D721Med (cell line): ENCODE results near the gene HOMER3.
"Not testable (repeated sequence)": the region's sequence is repeated elsewhere in the genome, so short reads cannot be mapped to it uniquely, and the experiment has no call there.

Experiments
- DNase-seq: peaks from one replicate; pipeline ENCODE4 v3.0.0; 2011; ENCODE audit warnings: low spot score; ENCODE audit not compliant: insufficient read length
- FAIRE-seq: peaks from 2 replicates; lab custom pipeline; 2011; peaks lifted over from hg19 to GRCh38; lab: Jason Lieb, UNC
- TF ChIP-seq, protein P1 (sequence below): IDR thresholded peaks from 2 replicates; pipeline ENCODE4 v1.5.1; 2012; ENCODE audit warnings: mild to moderate bottlenecking, control low read depth; ENCODE audit not compliant: insufficient read depth; ENCODE audit errors: missing control alignments

The HOMER3 gene

GRCh38 chr19:18921593-18921992, 19.4 kb downstream of the HOMER3 start:
- FAIRE-seq (no peak), DNase-seq (no peak)
- TF ChIP-seq, protein P1, sequence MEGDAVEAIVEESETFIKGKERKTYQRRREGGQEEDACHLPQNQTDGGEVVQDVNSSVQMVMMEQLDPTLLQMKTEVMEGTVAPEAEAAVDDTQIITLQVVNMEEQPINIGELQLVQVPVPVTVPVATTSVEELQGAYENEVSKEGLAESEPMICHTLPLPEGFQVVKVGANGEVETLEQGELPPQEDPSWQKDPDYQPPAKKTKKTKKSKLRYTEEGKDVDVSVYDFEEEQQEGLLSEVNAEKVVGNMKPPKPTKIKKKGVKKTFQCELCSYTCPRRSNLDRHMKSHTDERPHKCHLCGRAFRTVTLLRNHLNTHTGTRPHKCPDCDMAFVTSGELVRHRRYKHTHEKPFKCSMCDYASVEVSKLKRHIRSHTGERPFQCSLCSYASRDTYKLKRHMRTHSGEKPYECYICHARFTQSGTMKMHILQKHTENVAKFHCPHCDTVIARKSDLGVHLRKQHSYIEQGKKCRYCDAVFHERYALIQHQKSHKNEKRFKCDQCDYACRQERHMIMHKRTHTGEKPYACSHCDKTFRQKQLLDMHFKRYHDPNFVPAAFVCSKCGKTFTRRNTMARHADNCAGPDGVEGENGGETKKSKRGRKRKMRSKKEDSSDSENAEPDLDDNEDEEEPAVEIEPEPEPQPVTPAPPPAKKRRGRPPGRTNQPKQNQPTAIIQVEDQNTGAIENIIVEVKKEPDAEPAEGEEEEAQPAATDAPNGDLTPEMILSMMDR = no peak

DNA sequence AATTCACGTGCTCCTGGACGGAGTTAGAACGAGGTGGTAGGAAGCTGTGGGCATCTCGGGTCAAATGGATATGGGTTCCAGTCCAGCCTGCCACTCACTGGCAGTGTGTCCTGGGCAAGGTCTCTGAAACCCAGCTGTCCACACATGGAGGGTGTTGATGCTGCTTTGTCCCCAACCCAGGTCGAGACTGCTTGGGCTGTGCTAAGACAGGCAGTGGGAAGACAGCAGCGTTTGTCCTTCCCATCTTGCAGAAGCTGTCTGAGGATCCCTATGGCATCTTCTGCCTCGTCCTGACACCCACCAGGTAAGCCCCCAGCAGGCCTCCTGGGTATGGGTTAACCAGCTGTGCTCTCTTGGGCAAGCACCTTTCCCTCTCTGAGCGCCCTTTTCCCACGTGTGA, 20.6 kb downstream of the HOMER3 start:
- TF ChIP-seq, protein P1 = no peak
- DNase-seq (no peak), FAIRE-seq (no peak)

DNA sequence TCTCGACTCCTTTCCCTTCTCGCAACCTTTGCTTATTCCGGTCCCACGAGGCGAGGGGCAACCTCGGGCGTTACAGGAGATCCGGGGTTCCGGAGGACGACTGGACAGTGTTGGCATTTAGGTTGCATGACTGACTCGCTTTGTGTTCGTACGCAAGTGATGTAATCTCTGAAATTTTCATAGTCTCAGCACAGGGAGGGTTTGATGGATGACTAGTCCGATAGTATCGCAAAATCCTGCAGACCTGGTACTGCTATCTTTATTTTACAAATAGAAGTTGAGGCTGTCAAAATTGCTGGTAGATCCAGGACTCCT, 21.2 kb downstream of the HOMER3 start:
- FAIRE-seq = no peak
- no peak for DNase-seq
- TF ChIP-seq, protein P1 = no peak

DNA sequence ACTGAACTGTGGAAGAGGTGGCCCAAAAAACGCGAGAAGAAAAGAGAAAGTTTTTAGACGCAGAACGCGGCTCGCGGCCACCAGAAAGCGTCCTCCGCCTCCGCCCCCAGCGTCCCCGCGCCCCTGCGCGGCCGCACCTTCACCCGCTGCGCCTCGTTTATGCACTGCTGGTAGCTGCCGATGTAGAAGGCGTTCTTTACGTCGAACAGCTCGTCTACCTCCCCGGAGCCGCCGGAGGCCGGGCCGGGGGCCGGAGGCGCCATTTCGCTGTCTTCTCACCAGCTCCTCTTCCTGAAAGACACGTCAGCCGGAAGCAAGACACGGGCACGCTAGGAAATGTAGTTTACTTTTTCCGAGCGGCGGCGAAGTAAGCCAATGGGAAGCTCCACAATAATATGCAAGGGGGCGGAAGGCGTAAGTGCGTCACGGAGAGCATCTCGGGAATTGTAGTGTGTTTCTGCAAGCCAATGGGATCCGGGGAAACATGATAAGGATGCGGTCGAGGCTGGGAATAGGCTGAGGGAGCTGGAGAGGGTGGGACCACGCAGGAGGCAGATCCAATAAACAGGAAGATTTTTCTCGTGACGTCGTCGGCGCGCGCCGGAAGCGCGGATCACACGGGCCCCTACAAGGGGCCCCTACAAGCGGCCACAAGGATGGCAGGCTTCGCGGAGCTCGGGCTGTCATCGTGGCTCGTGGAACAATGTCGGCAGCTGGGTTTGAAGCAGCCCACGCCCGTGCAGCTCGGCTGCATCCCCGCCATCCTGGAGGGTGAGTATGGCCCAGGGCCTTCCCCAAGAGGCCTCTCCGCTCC, 21.7 kb downstream of the HOMER3 start, which contains the start of the genes COPE and DDX49:
Gene COPE (minus strand): TSS at position 302 of the 814 bp plus-strand sequence. CDS start 39 bp downstream, at position 263.
Gene DDX49 (plus strand): TSS at position 630 of the 814 bp plus-strand sequence. CDS start 27 bp downstream, at position 657.
- DNase-seq (peak; percentile 98), FAIRE-seq (peak; percentile 76)
- TF ChIP-seq, protein P1 = no peak

- not testable (repeated sequence) for FAIRE-seq, DNase-seq
Measured at GRCh38 chr19:18917593-18917992, 23.4 kb downstream of the HOMER3 start.

DNA sequence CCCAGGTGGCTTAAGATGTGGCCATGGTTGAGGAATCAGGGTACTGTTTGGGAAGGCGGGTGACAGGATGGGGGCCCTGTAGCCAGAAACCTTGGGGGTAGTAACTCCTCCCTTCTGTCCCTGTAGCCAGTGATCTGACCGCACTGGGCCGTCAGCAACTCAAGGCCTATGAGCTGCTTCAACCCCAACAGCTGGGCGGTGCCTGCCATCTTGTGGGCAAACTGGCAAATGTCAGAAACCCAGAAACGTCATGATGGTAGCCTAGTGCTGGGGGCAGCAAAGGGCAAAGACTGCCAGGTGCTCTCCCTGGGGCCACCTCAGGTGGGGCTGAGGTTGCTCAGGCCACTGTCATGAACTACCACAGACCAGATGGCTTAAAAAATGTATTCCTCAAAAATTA, 25.4 kb downstream of the HOMER3 start:
- no peak for FAIRE-seq
- TF ChIP-seq, protein P1 = peak; percentile 54
- DNase-seq = no peak

- FAIRE-seq (no peak), DNase-seq (no peak)
- TF ChIP-seq, protein P1 = no peak
Measured at GRCh38 chr19:18913466-18913865, 27.6 kb downstream of the HOMER3 start.
